ENCODE measurements around the gene CCL28. TPM values are rescaled to one million over a fixed set of nuclear protein-coding genes. Genes with fewer than 3 reads are reported as not detected.
"Not testable (repeated sequence)": the region's sequence is repeated elsewhere in the genome, so short reads cannot be mapped to it uniquely, and the experiment has no call there.

Gene CCL28
- total and polyA plus RNA-seq, 2 of the 13 experiments (the other 11 are each of a cell fraction or from before 2014, with no cell fraction given) = 0.03 TPM; not detected in 1

GRCh38 chr5:43441575-43441974 is 29.4 kb upstream of the CCL28 start:
- H2AFZ ChIP-seq (ENCODE audit: low read length); BruUV-seq (replicated peaks); H3K79me2 ChIP-seq (ENCODE audit: insufficient read depth, low read length); H3K4me2 ChIP-seq (ENCODE audit: low read depth, low read length); DNase-seq (ENCODE audit: low spot score); H3K9ac ChIP-seq (ENCODE audit: insufficient read depth, low read depth, low read length); H4K20me1 ChIP-seq (ENCODE audit: insufficient read depth, low read length); FAIRE-seq; H3K27ac ChIP-seq (ENCODE audit: extremely low read length, insufficient read depth, low read length); H3K4me3 ChIP-seq (replicated peaks in 1 of 3; ENCODE audit: insufficient read depth in 1 of 3, low read depth in 2 of 3, low read length in 3 of 3); POLR2A ChIA-PET; H3K9me3 ChIP-seq (ENCODE audit: low read length); ATAC-seq; intact Hi-C loops (cut with micrococcal nuclease; ENCODE audit: unreplicated experiment); H3K27me3 ChIP-seq (ENCODE audit: control insufficient read depth in 1 of 2, insufficient read depth in 2 of 2, low read length in 2 of 2); CTCF ChIA-PET (ENCODE audit: low intra/inter-chr PET ratio, low total read pairs); H3K36me3 ChIP-seq (replicated peaks in 1 of 2; ENCODE audit: control insufficient read depth in 1 of 2, insufficient read depth in 2 of 2, low read length in 2 of 2); in situ Hi-C loops (cut with HindIII; ENCODE audit: extremely low pct_ligation_motif_present, low pct_unique_long_range_greater_than_20kb): not testable (repeated sequence)
- H3K4me1 ChIP-seq (ENCODE audit: insufficient read depth, low read length) = peaks cover 14% of the 10 kb centered on the region
- TF ChIP-seq MAFF (IDR thresholded peaks at IDR 0.05; ENCODE audit: low read depth, low read length) = 0 out of 2 replicates have a peak, but pooled peaks have one; percentile 5
- TF ChIP-seq MAFK (conservative IDR thresholded peaks at IDR 0.05 in 1 of 2, IDR thresholded peaks at IDR 0.05 in 1 of 2; ENCODE audit: low read length in 2 of 2) = 0 out of 4 replicates have a peak, but pooled peaks of 1 of the 2 experiments have one; percentile 38

GRCh38 chr5:43437062-43437660 is 25.0 kb upstream of the CCL28 start:
- H3K27me3 ChIP-seq (ENCODE audit: control insufficient read depth in 1 of 2, insufficient read depth in 2 of 2, low read length in 2 of 2) = no peaks in the 10 kb centered on the region
- WGBS (ENCODE audit: low lambda C conversion rate) = 74% methylated on average over 3 of the region's 3 CpGs

More at GRCh38 chr5:43437062-43437660, 25.0 kb upstream of the CCL28 start:
- no peak overlapping the region for H3K4me2 ChIP-seq (ENCODE audit: low read depth, low read length)
- no peak for FAIRE-seq
- no peak overlapping the region for H3K27ac ChIP-seq (ENCODE audit: extremely low read length, insufficient read depth, low read length)
- TF ChIP-seq HNF4A (CRISPR knock-in tag; IDR thresholded peaks at IDR 0.05) (0 out of 2 replicates have a peak, but pooled peaks have one; percentile 8), NR2F2 (IDR thresholded peaks at IDR 0.05; ENCODE audit: borderline replicate concordance, low read depth) (0 out of 2 replicates have a peak, but pooled peaks have one; percentile 27), STAG1 (CRISPR knock-in tag; IDR thresholded peaks at IDR 0.05) (0 out of 2 replicates have a peak, but pooled peaks have one; percentile 10), NR2F1 (CRISPR knock-in tag; IDR thresholded peaks at IDR 0.05) (peak; percentile 63 to 69; a peak in 3 of 4 replicates), NR2F6 (IDR thresholded peaks at IDR 0.05) (peak; percentile 89), NR2F6 (CRISPR knock-in tag; IDR thresholded peaks at IDR 0.05) (peak; percentile 87), RARA (CRISPR knock-in tag; IDR thresholded peaks at IDR 0.05) (peak; percentile 27; the same call in 1 of the 2 replicates), ZNF850 (CRISPR knock-in tag; conservative IDR thresholded peaks at IDR 0.05) (no peak), CTCF (CRISPR knock-in tag; IDR thresholded peaks at IDR 0.05) (peak; percentile 23; the same call in 1 of the 2 replicates), ZNF605 (CRISPR knock-in tag; IDR thresholded peaks at IDR 0.05) (no peak), ZNF281 (CRISPR knock-in tag; IDR thresholded peaks at IDR 0.05; ENCODE audit: borderline replicate concordance) (peak; percentile 74; the same call in 1 of the 2 replicates)
- peaks cover 34% of the 10 kb centered on the region for H3K4me1 ChIP-seq (ENCODE audit: insufficient read depth, low read length)
- no peak for DNase-seq (ENCODE audit: low spot score)
- no peak overlapping the region for H3K4me3 ChIP-seq (replicated peaks in 1 of 3; ENCODE audit: insufficient read depth in 1 of 3, low read depth in 2 of 3, low read length in 3 of 3)
- H2AFZ ChIP-seq (ENCODE audit: low read length) = no peak overlapping the region
- ATAC-seq = no peak
- no peaks in the 10 kb centered on the region for H3K9me3 ChIP-seq (ENCODE audit: low read length)
- no peaks in the 10 kb centered on the region for H4K20me1 ChIP-seq (ENCODE audit: insufficient read depth, low read length)
- no TSS peak for BruUV-seq (replicated peaks)
- H3K79me2 ChIP-seq (ENCODE audit: insufficient read depth, low read length) = no peaks in the 10 kb centered on the region
- CTCF ChIA-PET (ENCODE audit: low intra/inter-chr PET ratio, low total read pairs) = no interaction called here
- in situ Hi-C loops (cut with HindIII; ENCODE audit: extremely low pct_ligation_motif_present, low pct_unique_long_range_greater_than_20kb) (no loop called here), intact Hi-C loops (cut with micrococcal nuclease; ENCODE audit: unreplicated experiment) (no loop called here)
- POLR2A ChIA-PET = no interaction called here
- no peaks in the 10 kb centered on the region for H3K36me3 ChIP-seq (replicated peaks in 1 of 2; ENCODE audit: control insufficient read depth in 1 of 2, insufficient read depth in 2 of 2, low read length in 2 of 2)
- no peak overlapping the region for H3K9ac ChIP-seq (ENCODE audit: insufficient read depth, low read depth, low read length)

Measured in HepG2 (cell line).